H7 (cell line): ENCODE measurements around the gene THRB. TPM values are rescaled to one million over a fixed set of nuclear protein-coding genes. Genes with fewer than 3 reads are reported as not detected.

Source experiments
- DNase-seq: peaks from one replicate; pipeline ENCODE4 v3.0.0; 2012
- H3K27me3 ChIP-seq: 2 replicates; pipeline ENCODE4 v1.6.0; 2011; ENCODE audit warnings: mild to moderate bottlenecking, low read length; ENCODE audit not compliant: control insufficient read depth, insufficient read depth
- H3K36me3 ChIP-seq: replicated peaks from 2 replicates; pipeline ENCODE4 v1.5.1; 2011; ENCODE audit warnings: low read length; ENCODE audit not compliant: control insufficient read depth, insufficient read depth
- H3K4me3 ChIP-seq: 2 replicates; pipeline ENCODE4 v1.5.1; 2011; ENCODE audit warnings: low read depth, mild to moderate bottlenecking, control low read depth, low read length, moderate library complexity; ENCODE audit not compliant: insufficient read depth
- total RNA-seq: library from RNA; depleted of rRNA; stranded (reverse); fragments of >200 nt; shearing (Covaris generic); gene quantifications from 2 replicates; pipeline ENCODE4 v1.2.3, GENCODE V29; 2014

The THRB gene
- total RNA-seq, 1 experiment from 2014 or later: 1.0 TPM

DNA sequence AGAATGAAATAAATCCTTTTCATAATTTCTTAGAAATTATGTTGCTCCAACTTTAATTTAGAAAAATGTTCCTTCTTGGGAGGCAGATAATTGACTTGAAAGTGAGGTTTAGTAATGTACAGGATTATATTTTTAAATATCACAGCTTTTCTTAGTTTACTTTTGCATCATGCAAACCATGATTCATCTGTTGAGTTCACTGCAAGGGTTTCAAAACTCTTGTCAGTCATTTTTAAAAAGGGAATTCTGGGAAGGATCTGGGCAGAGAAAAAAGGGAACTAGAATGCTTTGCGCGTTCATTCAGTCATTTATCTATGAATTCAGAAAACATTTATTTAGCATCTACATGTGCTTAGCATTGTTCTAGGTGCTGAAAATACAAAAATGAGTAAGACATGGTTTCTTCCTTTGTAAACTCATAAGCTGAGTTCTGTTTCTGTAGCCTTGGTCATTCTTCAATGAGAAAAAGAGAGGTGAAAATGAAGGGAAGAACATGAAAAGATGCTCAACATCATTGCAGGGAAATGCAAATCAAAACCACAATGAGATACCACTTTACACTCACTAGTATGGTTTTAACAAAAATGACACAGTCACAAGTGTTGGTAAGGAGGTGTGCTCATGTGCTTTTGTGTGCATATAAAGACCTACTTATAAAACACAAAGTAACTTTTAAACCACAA is 340.5 kb downstream of the THRB start:
- Histone ChIP-seq H3K27me3 (no peaks in the 10 kb centered on the region), H3K4me3 (no peak overlapping the region), H3K36me3 (no peaks in the 10 kb centered on the region)
- DNase-seq: no peak

DNA sequence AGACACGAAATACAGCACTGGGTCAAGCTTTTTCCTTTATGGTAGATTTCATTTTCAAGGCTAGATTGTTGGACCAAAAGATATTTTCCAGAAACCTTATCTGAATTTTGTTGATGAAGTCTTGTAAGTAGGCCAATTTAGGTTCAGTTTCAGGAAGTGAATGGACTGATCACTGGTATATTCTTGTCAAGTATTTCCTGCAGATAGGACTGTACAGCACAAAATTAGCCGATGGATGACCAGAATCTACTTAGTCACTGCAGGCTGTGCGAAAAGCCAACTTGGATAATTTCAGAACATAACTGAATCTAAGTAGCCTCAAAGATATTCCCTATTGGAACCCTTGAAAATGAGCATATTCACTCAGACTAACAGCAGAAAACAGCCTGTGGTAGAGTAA is 343.1 kb downstream of the THRB start:
- H3K4me3 ChIP-seq: no peak overlapping the region
- H3K36me3 ChIP-seq: no peaks in the 10 kb centered on the region
- DNase-seq: no peak
- H3K27me3 ChIP-seq: no peaks in the 10 kb centered on the region

DNA sequence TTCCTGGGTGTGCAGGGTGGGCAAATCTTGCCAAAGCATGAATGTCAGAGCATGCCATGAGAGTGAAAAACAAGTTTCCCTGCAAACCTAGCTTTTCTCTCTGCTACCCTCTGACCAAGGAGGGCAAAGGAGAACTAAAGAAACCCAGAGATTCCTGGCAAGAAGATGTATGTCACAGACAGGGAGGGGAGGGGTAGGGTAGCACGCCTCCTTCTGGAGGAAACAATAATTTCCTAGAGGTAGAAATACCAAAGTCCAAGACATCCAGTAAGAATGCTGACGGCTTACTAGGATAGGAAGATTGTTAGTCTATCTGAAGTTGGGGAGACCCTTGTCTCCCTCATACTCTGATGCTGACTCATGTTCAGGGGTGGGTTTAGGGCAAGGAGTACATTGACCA is 345.6 kb downstream of the THRB start:
- H3K36me3 ChIP-seq: no peaks in the 10 kb centered on the region
- DNase-seq: peak; percentile 50
- H3K27me3 ChIP-seq: no peaks in the 10 kb centered on the region
- no peak overlapping the region for H3K4me3 ChIP-seq

DNA sequence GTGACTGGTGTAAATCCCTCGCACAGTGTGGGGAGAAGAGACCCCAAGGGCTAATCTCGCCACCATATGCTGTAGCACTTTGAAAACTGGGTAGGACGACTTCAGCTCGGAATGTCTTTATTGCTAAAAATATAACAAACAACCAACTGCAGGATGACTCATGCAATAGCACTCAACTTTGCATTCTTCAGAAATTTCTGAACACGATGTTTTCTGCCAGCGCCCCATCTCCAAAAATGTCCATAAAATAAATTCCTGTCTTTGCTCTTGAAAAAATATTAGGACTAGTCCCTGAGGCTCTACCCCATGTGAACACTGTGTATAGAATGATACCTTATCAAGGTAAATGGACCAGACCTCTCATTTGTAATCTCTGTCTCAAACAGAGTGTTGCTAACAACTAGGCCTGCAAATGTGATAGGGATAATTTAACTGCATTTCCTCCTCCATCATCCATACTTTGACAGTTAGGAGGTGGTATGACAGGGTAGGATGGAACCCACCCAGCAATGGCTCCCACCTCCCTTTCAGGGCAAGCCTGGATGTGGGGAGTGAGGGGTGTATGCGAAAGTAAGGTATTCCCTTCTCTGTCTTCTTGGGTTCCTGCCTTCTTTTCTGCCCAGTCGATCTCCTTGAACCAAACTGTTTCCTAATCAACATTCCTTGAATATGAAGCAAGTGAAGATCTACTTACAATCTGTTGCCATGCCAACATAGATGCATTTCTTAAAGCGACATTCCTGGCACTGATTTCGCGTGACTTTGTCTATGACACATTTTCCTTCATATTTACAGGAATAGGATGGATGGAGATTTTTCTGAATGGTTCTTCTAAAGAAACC is 348.4 kb downstream of the THRB start:
- no peak for DNase-seq
- H3K36me3 ChIP-seq: no peaks in the 10 kb centered on the region
- no peaks in the 10 kb centered on the region for H3K27me3 ChIP-seq
- H3K4me3 ChIP-seq: no peak overlapping the region

DNA sequence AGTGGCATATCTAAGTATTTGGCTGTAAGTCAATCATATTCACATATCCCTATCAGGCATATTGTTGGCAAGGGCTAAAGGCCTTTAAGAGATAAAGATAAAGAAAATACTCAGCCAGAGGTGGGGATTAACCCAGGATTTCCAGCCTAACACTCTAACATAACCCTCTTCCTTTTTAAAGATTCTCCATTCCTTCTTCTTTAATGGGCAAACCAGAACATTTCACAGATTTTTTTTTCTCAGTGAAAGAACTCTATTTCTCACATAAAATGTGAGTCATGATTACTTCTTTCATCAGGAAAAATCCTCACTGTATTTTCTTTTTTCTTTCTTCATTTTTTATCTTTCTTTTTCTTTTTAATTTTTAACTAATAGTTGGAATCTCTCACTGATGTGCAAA is 349.2 kb downstream of the THRB start:
- Histone ChIP-seq H3K36me3 (no peaks in the 10 kb centered on the region), H3K4me3 (no peak overlapping the region), H3K27me3 (no peaks in the 10 kb centered on the region)
- no peak for DNase-seq

DNA sequence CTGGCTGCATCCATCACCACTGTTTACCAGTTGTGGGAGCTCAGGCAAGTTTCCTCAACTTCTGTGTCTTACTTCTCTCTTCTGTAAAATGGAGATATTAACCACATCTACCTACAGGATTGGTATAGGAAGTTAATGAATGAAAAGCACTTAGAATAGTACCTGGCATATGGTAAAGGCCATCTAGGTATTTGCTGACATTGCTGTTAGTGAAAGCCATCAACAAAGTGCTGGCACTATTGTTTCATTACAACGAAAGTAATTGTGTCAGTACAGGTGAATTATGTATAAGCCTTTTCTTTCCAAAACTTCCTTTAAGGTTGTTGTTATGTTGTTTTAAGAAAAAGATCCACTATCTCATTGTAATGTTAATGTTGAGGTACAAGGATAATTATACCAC is 352.5 kb downstream of the THRB start:
- H3K36me3 ChIP-seq: no peaks in the 10 kb centered on the region
- no peak for DNase-seq
- H3K27me3 ChIP-seq: no peaks in the 10 kb centered on the region
- no peak overlapping the region for H3K4me3 ChIP-seq

DNA sequence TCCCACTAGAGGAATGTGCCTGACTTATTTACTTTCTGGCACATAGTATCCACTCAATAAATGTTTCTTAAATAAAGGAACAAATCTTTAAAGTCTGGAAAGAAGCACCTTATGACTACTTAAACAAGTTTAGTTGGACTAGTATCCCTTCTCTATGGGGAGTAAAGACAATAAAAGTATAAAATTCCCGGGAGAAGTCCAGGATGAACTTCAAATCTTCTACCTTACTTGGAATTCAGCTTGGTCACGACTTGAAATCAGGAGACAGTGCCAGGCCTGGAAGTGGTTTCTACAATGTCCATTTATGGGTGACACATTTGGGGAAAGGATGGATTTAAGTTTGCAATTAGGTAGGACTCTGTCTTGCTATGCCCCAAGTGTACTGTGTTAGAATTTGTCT is 353.1 kb downstream of the THRB start:
- no peaks in the 10 kb centered on the region for H3K27me3 ChIP-seq
- no peak overlapping the region for H3K4me3 ChIP-seq
- no peaks in the 10 kb centered on the region for H3K36me3 ChIP-seq
- DNase-seq: no peak

DNA sequence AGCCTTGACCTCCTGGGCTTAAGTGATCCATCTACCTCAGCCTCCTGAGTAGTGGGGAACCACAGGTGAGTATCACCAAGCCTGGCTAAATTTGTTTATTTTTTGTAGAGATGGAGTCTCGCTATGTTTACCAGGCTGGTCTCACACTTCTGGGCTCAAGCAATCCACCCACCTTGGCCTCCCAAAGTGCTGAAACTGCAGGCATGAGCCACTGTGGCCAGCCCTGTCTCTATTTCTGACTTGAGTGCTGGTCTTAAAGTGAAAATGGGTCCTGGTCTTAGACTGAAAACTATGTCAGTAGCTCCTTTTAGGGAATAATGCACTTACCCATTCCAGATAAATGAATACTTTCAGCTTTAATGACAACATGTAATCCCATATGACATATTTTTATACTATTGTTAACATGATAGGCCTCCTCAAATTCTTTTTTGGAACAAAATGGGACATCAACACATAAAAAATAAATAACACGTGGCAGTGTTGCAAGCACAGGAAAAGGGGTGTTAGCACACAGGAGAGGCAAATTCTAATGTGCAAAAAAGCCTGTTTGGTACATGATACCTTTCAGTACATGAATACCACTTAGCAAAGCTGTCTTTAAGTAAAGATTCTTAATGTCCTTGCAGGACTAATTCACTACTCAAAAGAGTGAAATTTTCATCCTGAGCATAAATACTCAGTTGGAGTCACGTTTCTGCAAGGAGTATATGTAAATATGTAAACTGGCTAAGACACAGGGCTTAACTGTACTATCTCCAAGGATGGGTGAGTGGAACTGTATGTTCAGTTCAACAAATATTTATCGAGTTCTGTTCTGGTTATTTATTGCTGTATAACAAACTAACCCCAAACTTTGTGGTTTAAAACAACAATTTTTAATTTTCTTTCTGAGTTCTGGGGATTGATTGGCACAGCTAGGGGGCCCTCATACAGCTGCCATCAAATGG is 354.9 kb downstream of the THRB start:
- no peaks in the 10 kb centered on the region for H3K27me3 ChIP-seq
- no peak overlapping the region for H3K4me3 ChIP-seq
- no peaks in the 10 kb centered on the region for H3K36me3 ChIP-seq
- no peak for DNase-seq

DNA sequence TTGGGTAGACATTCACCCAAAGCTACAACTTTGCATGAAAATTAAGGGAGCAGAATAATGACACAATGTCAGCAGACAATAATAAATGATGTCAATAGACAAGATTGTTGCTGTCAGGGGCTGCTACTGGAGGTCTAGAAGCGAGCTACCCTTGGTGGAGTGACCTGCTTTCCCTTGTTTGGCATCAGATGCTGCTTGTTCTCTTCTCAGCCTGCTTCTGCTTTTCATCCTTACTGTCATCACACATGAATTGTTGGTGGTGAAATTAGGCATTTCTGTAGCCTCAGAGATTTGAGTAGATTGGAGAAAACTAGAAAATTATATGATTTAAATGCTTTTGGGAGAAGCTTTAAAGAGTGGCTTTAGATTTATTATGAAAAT is 355.8 kb downstream of the THRB start:
- H3K27me3 ChIP-seq: no peaks in the 10 kb centered on the region

DNA sequence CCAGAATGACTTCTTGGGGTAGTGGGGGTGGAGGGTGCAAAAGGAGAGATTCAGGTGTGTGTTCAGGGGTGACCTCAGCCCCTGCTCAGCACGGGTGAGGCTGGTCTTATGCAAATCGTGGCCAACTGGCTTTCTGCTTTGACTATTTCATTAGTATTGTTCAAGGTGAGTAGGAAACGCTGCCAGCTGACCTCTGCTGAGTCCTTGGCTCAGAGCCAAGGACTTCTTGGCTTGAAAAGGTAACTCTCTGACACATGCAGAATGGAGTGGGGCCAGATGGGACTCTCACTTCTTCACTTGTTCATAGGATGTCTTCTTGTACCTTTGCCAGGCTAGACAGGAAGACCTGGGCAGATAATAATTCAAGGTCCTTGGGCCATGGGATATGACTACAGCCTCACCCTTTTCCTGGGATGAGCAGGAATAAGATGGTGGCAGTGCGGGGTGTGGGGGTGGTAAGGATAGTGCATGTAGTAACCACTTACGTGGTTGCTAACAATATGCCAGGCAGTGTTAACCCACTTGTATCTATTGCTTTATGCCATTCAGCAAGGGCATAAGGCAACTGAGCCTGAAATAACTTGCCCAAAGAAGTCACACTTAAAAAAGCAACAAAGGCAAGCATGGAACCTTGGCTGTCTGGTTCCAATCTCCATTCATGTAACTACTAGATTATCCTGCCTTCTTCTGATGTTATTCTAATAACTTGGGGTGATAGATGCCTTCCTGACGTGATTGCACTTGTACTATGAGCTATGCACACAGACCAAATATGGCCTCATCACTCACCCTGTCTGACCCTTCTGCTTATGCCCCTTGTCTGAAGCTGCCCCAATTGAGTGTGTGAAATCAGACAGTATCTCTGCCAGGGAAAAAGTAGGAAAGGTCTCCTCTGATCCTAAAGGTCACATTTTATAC is 356.4 kb downstream of the THRB start:
- H3K27me3 ChIP-seq: no peaks in the 10 kb centered on the region
- H3K4me3 ChIP-seq: no peak overlapping the region
- DNase-seq: no peak
- no peaks in the 10 kb centered on the region for H3K36me3 ChIP-seq

More for the DNA sequence above, 355.8 kb downstream of the THRB start:
- Histone ChIP-seq H3K36me3 (no peaks in the 10 kb centered on the region), H3K4me3 (no peak overlapping the region)
- DNase-seq: no peak

DNA sequence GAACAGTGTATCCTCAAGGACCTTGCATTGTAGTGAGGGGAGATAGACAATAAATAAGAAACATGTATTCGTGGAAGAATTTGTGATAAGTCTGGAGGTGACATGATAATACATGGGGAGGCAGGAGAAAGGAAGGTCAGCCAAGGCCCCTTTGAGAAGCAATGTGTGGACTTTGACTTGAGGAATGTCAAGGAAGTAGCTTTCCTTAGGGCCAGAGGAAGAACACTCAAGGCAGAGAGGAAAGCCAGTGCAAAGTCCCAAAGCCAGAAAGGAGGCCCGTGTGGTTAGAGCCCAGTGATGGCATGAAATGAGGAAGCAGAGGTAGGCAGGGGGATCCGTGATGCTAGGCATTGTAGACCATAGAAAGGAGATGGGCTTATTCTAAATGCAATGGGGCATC is 357.3 kb downstream of the THRB start:
- H3K36me3 ChIP-seq: no peaks in the 10 kb centered on the region
- no peaks in the 10 kb centered on the region for H3K27me3 ChIP-seq
- H3K4me3 ChIP-seq: no peak overlapping the region
- no peak for DNase-seq

DNA sequence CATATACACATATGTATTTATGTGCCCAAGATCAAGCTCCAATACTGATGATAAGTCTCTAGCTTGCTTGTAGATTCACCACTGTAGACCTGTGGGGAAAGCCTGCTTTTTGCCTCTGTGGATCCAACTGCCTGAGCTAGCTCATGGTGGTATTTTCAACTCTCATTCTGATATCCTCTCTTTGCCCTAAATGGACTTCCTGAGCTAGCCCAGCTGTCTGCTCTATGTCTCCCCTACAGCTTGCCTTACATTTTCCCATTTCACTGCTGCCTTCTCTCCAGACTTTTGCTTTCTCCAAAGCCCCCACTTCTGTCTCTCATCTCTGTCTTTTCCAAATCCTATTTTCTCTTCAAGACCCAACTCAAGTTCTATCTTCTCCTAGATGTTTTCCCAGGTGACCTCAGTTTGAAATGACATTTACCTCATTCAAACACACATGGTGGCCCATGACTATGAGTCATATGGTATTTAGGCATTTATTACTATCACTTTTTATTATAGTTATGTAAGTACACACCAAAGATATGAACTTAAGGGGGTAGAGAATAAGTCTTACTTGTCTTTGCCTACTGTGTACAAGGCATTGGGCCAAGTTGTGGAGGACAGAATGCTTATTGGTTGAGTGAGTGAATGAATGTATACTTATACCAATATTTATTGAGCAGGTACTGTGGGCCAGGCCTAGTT is 357.9 kb downstream of the THRB start:
- no peaks in the 10 kb centered on the region for H3K27me3 ChIP-seq
- no peaks in the 10 kb centered on the region for H3K36me3 ChIP-seq
- DNase-seq: no peak
- no peak overlapping the region for H3K4me3 ChIP-seq

DNA sequence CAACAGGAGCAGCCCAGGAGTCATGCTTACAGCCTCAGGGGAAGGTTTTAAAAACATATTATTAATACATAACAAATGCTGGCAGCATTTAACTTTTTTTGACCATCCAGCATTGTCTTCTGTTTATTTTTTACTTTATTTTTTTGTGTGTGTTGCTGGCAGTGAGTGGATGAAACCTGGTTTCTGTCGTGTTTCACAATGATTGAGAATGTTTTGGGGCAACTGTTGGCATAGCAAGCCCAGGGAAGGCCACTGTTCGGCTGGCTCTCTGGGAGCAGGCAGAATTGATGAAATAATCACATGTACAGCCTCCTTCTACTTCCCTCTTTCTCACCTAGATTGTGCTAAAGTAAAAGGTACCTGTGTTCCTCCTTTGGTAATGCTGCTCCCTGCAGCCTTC is 359.4 kb downstream of the THRB start:
- Histone ChIP-seq H3K27me3 (no peaks in the 10 kb centered on the region), H3K36me3 (no peaks in the 10 kb centered on the region), H3K4me3 (no peak overlapping the region)
- DNase-seq: no peak
